Stimulated activated CD8-positive, alpha-beta memory T cell treated with anti-CD3 and anti-CD28 coated beads, Interleukin-15, amount 100 ng/mL, for 24 hours (primary cell): ENCODE measurements around the gene GLRX3.
"Not testable (repeated sequence)": the region's sequence is repeated elsewhere in the genome, so short reads cannot be mapped to it uniquely, and the experiment has no call there.

Source experiments
- DNase-seq: peaks from one replicate; pipeline ENCODE4 v3.0.0-alpha.2; 2020; ENCODE audit warnings: low read depth

GLRX3 gene

GRCh38 chr10:130189608-130190054 lies 53.4 kb downstream of the GLRX3 start:
- DNase-seq = no peak

- peak; percentile 89 for DNase-seq
These were observed 54.0 kb downstream of the GLRX3 start for GRCh38 chr10:130190055-130190736.

GRCh38 chr10:130190737-130191115 lies 54.5 kb downstream of the GLRX3 start:
- no peak for DNase-seq

GRCh38 chr10:130191380-130191779 lies 55.2 kb downstream of the GLRX3 start:
- DNase-seq = no peak

GRCh38 chr10:130192276-130192848 lies 56.2 kb downstream of the GLRX3 start:
- no peak for DNase-seq

- no peak for DNase-seq
These were observed 56.8 kb downstream of the GLRX3 start for GRCh38 chr10:130193033-130193432.

- no peak for DNase-seq
These were observed 57.5 kb downstream of the GLRX3 start for GRCh38 chr10:130193493-130194193.

GRCh38 chr10:130194194-130194990 lies 58.2 kb downstream of the GLRX3 start:
- DNase-seq = no peak

GRCh38 chr10:130194991-130195645 lies 58.9 kb downstream of the GLRX3 start:
- DNase-seq = no peak

- DNase-seq = no peak
These were observed 59.6 kb downstream of the GLRX3 start for GRCh38 chr10:130195746-130196294.

GRCh38 chr10:130196511-130197487 lies 60.6 kb downstream of the GLRX3 start:
- DNase-seq = no peak

- DNase-seq = no peak
These were observed 62.5 kb downstream of the GLRX3 start for GRCh38 chr10:130198651-130199050.

GRCh38 chr10:130200179-130201042 lies 64.2 kb downstream of the GLRX3 start:
- DNase-seq = no peak

- no peak for DNase-seq
These were observed 64.8 kb downstream of the GLRX3 start for GRCh38 chr10:130201043-130201380.

- not testable (repeated sequence) for DNase-seq
These were observed 66.0 kb downstream of the GLRX3 start for GRCh38 chr10:130202150-130202549.

GRCh38 chr10:130202984-130203621 lies 66.9 kb downstream of the GLRX3 start:
- no peak for DNase-seq

- no peak for DNase-seq
These were observed 67.4 kb downstream of the GLRX3 start for GRCh38 chr10:130203626-130204025.

- no peak for DNase-seq
These were observed 70.1 kb downstream of the GLRX3 start for GRCh38 chr10:130206216-130206737.

- DNase-seq = no peak
These were observed 71.0 kb downstream of the GLRX3 start for GRCh38 chr10:130207205-130207604.
